ENCODE results near the gene PDPN. TPM values are rescaled to one million over a fixed set of nuclear protein-coding genes. Genes with fewer than 3 reads are reported as not detected.
"Not testable (repeated sequence)": the region's sequence is repeated elsewhere in the genome, so short reads cannot be mapped to it uniquely, and the experiment has no call there.

Gene PDPN
- total RNA-seq, 1 donor from 2014 or later: 4.3 TPM

DNA sequence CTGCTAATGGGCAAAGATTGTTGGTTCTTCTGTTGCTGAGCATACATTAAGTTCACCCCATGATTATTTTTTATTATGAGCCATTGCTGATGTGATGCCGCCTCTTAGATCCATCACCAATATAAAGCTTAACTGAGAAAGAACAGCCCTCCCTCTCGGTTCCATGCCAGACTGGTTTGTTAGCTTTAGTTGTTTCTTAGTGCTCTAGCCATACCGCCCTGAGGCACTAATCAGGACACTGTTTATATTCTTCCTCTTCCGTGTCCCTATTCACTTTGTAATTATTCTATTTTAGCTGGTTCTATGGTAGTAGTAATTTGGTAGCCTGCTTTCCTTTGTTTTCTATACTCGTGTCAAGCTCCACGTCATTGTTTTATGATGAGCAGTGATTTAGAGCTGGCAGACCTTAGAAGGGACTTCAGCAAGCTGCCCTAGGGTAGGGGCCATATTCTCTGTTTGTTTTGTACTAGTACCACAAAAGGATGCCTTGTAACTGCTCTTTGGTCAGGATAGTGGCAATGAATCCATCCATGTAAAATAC, 27.3 kb upstream of the PDPN start:
- peaks cover 3% of the 10 kb centered on the region for H3K27me3 Mint-ChIP-seq (ENCODE audit: unreplicated experiment)
- DNase-seq (ENCODE audit: low spot score): no peak
- no peak overlapping the region for H3K4me3 Mint-ChIP-seq (ENCODE audit: unreplicated experiment)
- no peak overlapping the region for H3K27ac Mint-ChIP-seq (ENCODE audit: unreplicated experiment)
- TF ChIP-seq, protein P1, sequence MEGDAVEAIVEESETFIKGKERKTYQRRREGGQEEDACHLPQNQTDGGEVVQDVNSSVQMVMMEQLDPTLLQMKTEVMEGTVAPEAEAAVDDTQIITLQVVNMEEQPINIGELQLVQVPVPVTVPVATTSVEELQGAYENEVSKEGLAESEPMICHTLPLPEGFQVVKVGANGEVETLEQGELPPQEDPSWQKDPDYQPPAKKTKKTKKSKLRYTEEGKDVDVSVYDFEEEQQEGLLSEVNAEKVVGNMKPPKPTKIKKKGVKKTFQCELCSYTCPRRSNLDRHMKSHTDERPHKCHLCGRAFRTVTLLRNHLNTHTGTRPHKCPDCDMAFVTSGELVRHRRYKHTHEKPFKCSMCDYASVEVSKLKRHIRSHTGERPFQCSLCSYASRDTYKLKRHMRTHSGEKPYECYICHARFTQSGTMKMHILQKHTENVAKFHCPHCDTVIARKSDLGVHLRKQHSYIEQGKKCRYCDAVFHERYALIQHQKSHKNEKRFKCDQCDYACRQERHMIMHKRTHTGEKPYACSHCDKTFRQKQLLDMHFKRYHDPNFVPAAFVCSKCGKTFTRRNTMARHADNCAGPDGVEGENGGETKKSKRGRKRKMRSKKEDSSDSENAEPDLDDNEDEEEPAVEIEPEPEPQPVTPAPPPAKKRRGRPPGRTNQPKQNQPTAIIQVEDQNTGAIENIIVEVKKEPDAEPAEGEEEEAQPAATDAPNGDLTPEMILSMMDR (IDR thresholded peaks at IDR 0.05; ENCODE audit: unreplicated experiment): no peak
- H3K9me3 Mint-ChIP-seq (ENCODE audit: unreplicated experiment): no peaks in the 10 kb centered on the region
- no peaks in the 10 kb centered on the region for H3K36me3 Mint-ChIP-seq (ENCODE audit: low read depth, unreplicated experiment)
- H3K4me1 Mint-ChIP-seq (ENCODE audit: unreplicated experiment): no peaks in the 10 kb centered on the region

DNA sequence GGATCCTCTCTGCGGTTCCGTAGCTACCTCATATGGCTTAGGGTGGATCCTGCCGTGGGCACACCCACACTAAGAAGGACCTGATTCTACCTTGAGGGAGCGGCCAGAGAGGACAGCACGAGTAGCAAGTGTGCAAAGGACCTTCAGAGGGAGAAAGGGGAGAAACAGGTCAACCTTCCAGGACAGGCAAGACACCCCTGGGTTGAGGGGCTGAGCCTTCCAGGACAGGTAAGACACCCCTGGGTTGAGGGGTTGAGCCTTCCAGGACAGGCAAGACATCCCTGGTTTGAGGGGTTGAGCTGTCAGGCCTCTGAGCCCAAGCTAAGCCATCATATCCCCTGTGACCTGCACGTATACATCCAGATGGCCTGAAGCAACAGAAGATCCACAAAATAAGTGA, 23.1 kb upstream of the PDPN start:
- Mint-ChIP-seq H3K4me3 (ENCODE audit: unreplicated experiment) (no peak overlapping the region), H3K27me3 (ENCODE audit: unreplicated experiment) (peaks cover 5% of the 10 kb centered on the region), H3K27ac (ENCODE audit: unreplicated experiment) (no peak overlapping the region), H3K36me3 (ENCODE audit: low read depth, unreplicated experiment) (no peaks in the 10 kb centered on the region), H3K4me1 (ENCODE audit: unreplicated experiment) (no peaks in the 10 kb centered on the region), H3K9me3 (ENCODE audit: unreplicated experiment) (no peaks in the 10 kb centered on the region)
- DNase-seq (ENCODE audit: low spot score): no peak
- TF ChIP-seq, protein P1 (IDR thresholded peaks at IDR 0.05; ENCODE audit: unreplicated experiment): no peak

DNA sequence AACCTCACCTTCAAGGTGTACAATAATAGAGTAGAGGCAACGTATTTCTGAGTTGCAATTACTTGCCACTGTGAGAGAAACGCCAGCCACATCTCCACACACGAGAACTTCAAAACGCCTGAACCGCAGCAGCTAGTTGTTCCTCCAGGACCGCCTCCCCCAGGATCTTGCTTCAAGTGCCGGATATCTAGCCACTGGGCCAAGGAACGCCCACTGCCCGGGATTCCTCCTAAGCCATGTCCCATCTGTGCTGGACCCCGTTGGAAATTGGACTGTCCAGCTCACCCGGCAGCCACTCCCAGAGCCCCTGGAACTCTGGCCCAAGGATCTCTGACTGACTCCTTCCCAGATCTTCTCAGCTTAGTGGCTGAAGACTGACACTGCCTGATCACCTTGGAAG, 20.7 kb upstream of the PDPN start:
- not testable (repeated sequence) for H3K4me1 Mint-ChIP-seq (ENCODE audit: unreplicated experiment); DNase-seq (ENCODE audit: low spot score); H3K9me3 Mint-ChIP-seq (ENCODE audit: unreplicated experiment); H3K36me3 Mint-ChIP-seq (ENCODE audit: low read depth, unreplicated experiment); H3K27ac Mint-ChIP-seq (ENCODE audit: unreplicated experiment); H3K27me3 Mint-ChIP-seq (ENCODE audit: unreplicated experiment); H3K4me3 Mint-ChIP-seq (ENCODE audit: unreplicated experiment)

DNA sequence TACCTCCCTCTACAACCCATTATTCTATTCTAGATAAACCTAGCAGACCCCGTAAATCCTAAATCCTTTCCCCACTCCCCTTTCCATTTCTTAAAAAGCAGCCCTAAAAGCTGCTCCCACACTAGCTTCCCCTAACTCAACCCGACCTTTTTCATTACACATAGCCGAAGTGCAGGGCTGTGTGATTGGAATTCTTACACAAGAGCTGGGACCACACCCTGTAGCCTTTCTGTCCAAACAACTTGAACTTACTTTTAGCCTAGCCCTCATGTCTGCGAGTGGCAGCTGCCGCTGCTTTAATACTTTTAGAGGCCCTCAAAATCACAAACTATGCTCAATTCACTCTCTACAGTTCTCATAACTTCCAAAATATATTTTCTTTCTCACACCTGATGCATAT, 19.6 kb upstream of the PDPN start:
- H3K4me1 Mint-ChIP-seq (ENCODE audit: unreplicated experiment): no peaks in the 10 kb centered on the region
- TF ChIP-seq, protein P1 (IDR thresholded peaks at IDR 0.05; ENCODE audit: unreplicated experiment): no peak
- H3K27ac Mint-ChIP-seq (ENCODE audit: unreplicated experiment): no peak overlapping the region
- H3K4me3 Mint-ChIP-seq (ENCODE audit: unreplicated experiment): no peak overlapping the region
- DNase-seq (ENCODE audit: low spot score): no peak
- peaks cover 5% of the 10 kb centered on the region for H3K27me3 Mint-ChIP-seq (ENCODE audit: unreplicated experiment)
- H3K36me3 Mint-ChIP-seq (ENCODE audit: low read depth, unreplicated experiment): no peaks in the 10 kb centered on the region
- no peaks in the 10 kb centered on the region for H3K9me3 Mint-ChIP-seq (ENCODE audit: unreplicated experiment)

DNA sequence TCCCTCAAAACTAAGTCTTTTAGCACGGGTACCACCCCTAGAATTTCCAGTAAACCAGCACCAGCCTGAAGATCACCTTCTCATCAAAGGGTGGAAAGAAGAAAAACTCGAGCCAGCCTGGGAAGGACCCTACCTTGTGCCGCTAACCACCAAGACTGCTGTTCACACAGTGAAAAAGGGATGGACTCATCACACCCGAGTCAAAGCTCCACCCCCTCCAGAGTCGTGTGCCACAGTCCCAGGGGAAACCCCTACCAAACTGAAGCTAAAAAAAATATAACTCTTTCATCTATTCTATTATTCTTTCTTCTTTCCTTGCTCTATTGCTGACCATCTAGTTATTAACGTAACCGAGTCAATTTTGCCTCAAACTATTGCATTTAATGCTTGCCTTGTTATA, 13.2 kb upstream of the PDPN start:
- not testable (repeated sequence) for H3K27me3 Mint-ChIP-seq (ENCODE audit: unreplicated experiment); H3K4me3 Mint-ChIP-seq (ENCODE audit: unreplicated experiment); H3K4me1 Mint-ChIP-seq (ENCODE audit: unreplicated experiment); H3K36me3 Mint-ChIP-seq (ENCODE audit: low read depth, unreplicated experiment); H3K27ac Mint-ChIP-seq (ENCODE audit: unreplicated experiment); H3K9me3 Mint-ChIP-seq (ENCODE audit: unreplicated experiment); DNase-seq (ENCODE audit: low spot score)

DNA sequence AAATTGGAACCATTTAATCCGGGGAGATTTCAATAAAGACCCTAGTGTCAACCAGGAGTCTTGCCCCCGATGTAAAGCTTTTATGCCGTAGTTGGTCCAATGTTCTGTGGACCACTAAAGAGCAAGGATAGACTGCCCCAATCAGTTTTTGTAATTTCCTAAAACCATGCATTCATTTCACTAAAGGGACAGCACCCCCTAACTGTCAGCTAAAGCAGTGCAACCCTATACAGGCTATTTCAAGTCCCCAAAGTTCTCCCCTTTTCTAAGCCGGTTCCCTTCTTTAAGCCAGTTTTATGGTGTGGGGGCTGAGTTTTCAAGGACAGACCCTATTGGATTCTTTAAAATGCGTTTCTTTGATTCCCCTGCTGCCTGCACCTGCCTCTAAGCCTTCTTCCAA, 12.7 kb upstream of the PDPN start:
- Mint-ChIP-seq H3K27me3 (ENCODE audit: unreplicated experiment) (no peaks in the 10 kb centered on the region), H3K4me3 (ENCODE audit: unreplicated experiment) (no peak overlapping the region), H3K9me3 (ENCODE audit: unreplicated experiment) (no peaks in the 10 kb centered on the region), H3K36me3 (ENCODE audit: low read depth, unreplicated experiment) (no peaks in the 10 kb centered on the region), H3K4me1 (ENCODE audit: unreplicated experiment) (no peaks in the 10 kb centered on the region), H3K27ac (ENCODE audit: unreplicated experiment) (no peak overlapping the region)
- no peak for DNase-seq (ENCODE audit: low spot score)
- TF ChIP-seq, protein P1 (IDR thresholded peaks at IDR 0.05; ENCODE audit: unreplicated experiment): peak; percentile 70

All from endothelial cell (in vitro differentiated cells).